Measurements from ENCODE around the gene TFPI.
A peak's percentile ranks its signal among the peaks of the same experiment; 100 is the strongest.
"Not testable (repeated sequence)": the region's sequence is repeated elsewhere in the genome, so short reads cannot be mapped to it uniquely, and the experiment has no call there.

Gene TFPI

GRCh38 chr2:187527262-187527661, 27.0 kb downstream of the TFPI start:
- DNase-seq (ENCODE audit: low spot score), result peak; percentile 13

- DNase-seq (ENCODE audit: low spot score), result no peak
Observed at GRCh38 chr2:187526792-187527191, 27.4 kb downstream of the TFPI start.

GRCh38 chr2:187525163-187525900, 28.9 kb downstream of the TFPI start:
- DNase-seq (ENCODE audit: low spot score), result no peak

GRCh38 chr2:187523325-187523724, 30.9 kb downstream of the TFPI start:
- DNase-seq (ENCODE audit: low spot score), result no peak

GRCh38 chr2:187520121-187520624, 34.1 kb downstream of the TFPI start:
- no peak for DNase-seq (ENCODE audit: low spot score)

- DNase-seq (ENCODE audit: low spot score), result no peak
Observed at GRCh38 chr2:187519419-187520120, 34.7 kb downstream of the TFPI start.

GRCh38 chr2:187517750-187518361, 36.4 kb downstream of the TFPI start:
- not testable (repeated sequence) for DNase-seq (ENCODE audit: low spot score)

- DNase-seq (ENCODE audit: low spot score), result not testable (repeated sequence)
Observed at GRCh38 chr2:187516630-187517510, 37.4 kb downstream of the TFPI start.

GRCh38 chr2:187514930-187515329, 39.3 kb downstream of the TFPI start:
- no peak for DNase-seq (ENCODE audit: low spot score)

- not testable (repeated sequence) for DNase-seq (ENCODE audit: low spot score)
Observed at GRCh38 chr2:187514235-187514829, 39.9 kb downstream of the TFPI start.

GRCh38 chr2:187513460-187514234, 40.6 kb downstream of the TFPI start:
- not testable (repeated sequence) for DNase-seq (ENCODE audit: low spot score)

- no peak for DNase-seq (ENCODE audit: low spot score)
Observed at GRCh38 chr2:187511356-187512315, 42.6 kb downstream of the TFPI start.

GRCh38 chr2:187510419-187511355, 43.5 kb downstream of the TFPI start:
- DNase-seq (ENCODE audit: low spot score), result not testable (repeated sequence)

GRCh38 chr2:187509667-187510417, 44.4 kb downstream of the TFPI start:
- no peak for DNase-seq (ENCODE audit: low spot score)

- no peak for DNase-seq (ENCODE audit: low spot score)
Observed at GRCh38 chr2:187506416-187506815, 47.8 kb downstream of the TFPI start.

GRCh38 chr2:187505065-187505672, 49.1 kb downstream of the TFPI start:
- no peak for DNase-seq (ENCODE audit: low spot score)

- DNase-seq (ENCODE audit: low spot score), result no peak
Observed at GRCh38 chr2:187504312-187504921, 49.8 kb downstream of the TFPI start.

Data from GM03348 (cell line).